ENCODE data around the gene IER3. TPM values are rescaled to one million over a fixed set of nuclear protein-coding genes. Genes with fewer than 3 reads are reported as not detected.

Gene IER3
- total and polyA plus RNA-seq, 2 of the 13 experiments (the other 11 are each of a cell fraction or from before 2014, with no cell fraction given) = 51.1 to 131 TPM

- TF ChIP-seq CHD4 (IDR thresholded peaks at IDR 0.05; ENCODE audit: borderline replicate concordance, low read length) = no peak; the same call in 1 of the 2 replicates
- no peak for TF ChIP-seq JDP2 (CRISPR knock-in tag; IDR thresholded peaks at IDR 0.05; ENCODE audit: borderline replicate concordance)
- no peak for TF ChIP-seq RORA (CRISPR knock-in tag; IDR thresholded peaks at IDR 0.05)
- no peak for TF ChIP-seq SP1 (IDR thresholded peaks at IDR 0.05)
- peak; percentile 92 for TF ChIP-seq SP1 (CRISPR knock-in tag; IDR thresholded peaks at IDR 0.05)
- no peak; the same call in 1 of the 2 replicates for TF ChIP-seq ZNF547 (CRISPR knock-in tag; IDR thresholded peaks at IDR 0.05)
- peak; percentile 85 for TF ChIP-seq YEATS4 (CRISPR knock-in tag; IDR thresholded peaks at IDR 0.05; ENCODE audit: borderline replicate concordance)
- TF ChIP-seq THRA (CRISPR knock-in tag; IDR thresholded peaks at IDR 0.05; ENCODE audit: borderline replicate concordance) = no peak
- TF ChIP-seq HBP1 (CRISPR knock-in tag; IDR thresholded peaks at IDR 0.05; ENCODE audit: low read depth) = no peak
- no peak for TF ChIP-seq ZNF790 (CRISPR knock-in tag; IDR thresholded peaks at IDR 0.05; ENCODE audit: borderline replicate concordance)
- TF ChIP-seq MTF1 (CRISPR knock-in tag; IDR thresholded peaks at IDR 0.05) = peak; percentile 55; the same call in 1 of the 2 replicates
- TF ChIP-seq MTA3 (CRISPR knock-in tag; IDR thresholded peaks at IDR 0.05) = no peak
- no peak; the same call in 1 of the 2 replicates for TF ChIP-seq ZFP91 (CRISPR knock-in tag; IDR thresholded peaks at IDR 0.05; ENCODE audit: borderline replicate concordance)
- TF ChIP-seq NFATC3 (CRISPR knock-in tag; IDR thresholded peaks at IDR 0.05) = no peak
- TF ChIP-seq ZNF10 (CRISPR knock-in tag; IDR thresholded peaks at IDR 0.05; ENCODE audit: borderline replicate concordance, low read depth) = no peak
- no peak for TF ChIP-seq SRSF1 (optimal IDR thresholded peaks at IDR 0.05; ENCODE audit: low read depth, low read length)
- no peak for TF ChIP-seq ZNF17 (CRISPR knock-in tag; IDR thresholded peaks at IDR 0.05)
- TF ChIP-seq ONECUT2 (CRISPR knock-in tag; IDR thresholded peaks at IDR 0.05) = no peak
- TF ChIP-seq ZNF292 (CRISPR knock-in tag; IDR thresholded peaks at IDR 0.05; ENCODE audit: borderline replicate concordance, low read depth) = no peak
- TF ChIP-seq SOX6 (IDR thresholded peaks at IDR 0.05) = no peak
- peak; percentile 85 for TF ChIP-seq SOX6 (CRISPR knock-in tag; IDR thresholded peaks at IDR 0.05)
- TF ChIP-seq ZNF644 (CRISPR knock-in tag; IDR thresholded peaks at IDR 0.05; ENCODE audit: low read depth) = no peak
- TF ChIP-seq NFE2L1 (CRISPR knock-in tag; IDR thresholded peaks at IDR 0.05; ENCODE audit: borderline replicate concordance) = no peak
- TF ChIP-seq FOXJ3 (CRISPR knock-in tag; IDR thresholded peaks at IDR 0.05; ENCODE audit: borderline replicate concordance) = no peak
- 0 out of 2 replicates have a peak, but pooled peaks have one; percentile 22 for TF ChIP-seq MAF1 (CRISPR knock-in tag; IDR thresholded peaks at IDR 0.05; ENCODE audit: borderline replicate concordance)
- TF ChIP-seq JUNB (CRISPR knock-in tag; IDR thresholded peaks at IDR 0.05; ENCODE audit: borderline replicate concordance) = no peak
- no peak for TF ChIP-seq ZNF496 (CRISPR knock-in tag; IDR thresholded peaks at IDR 0.05; ENCODE audit: insufficient replicate concordance)
- no peak for TF ChIP-seq PAX8 (CRISPR knock-in tag; IDR thresholded peaks at IDR 0.05; ENCODE audit: borderline replicate concordance)
These were observed 22.9 kb downstream of the IER3 start (continued) for GRCh38 chr6:30721198-30722024.
